SK-N-SH treated with all-trans-retinoic acid at 6 μM for 48 hours (cell line): ENCODE results near the gene DDX50.

Experiments
- ATAC-seq: fragments of 200-7000 bp; cut with Tn5 transposase; 3 replicates; pipeline ENCODE4 v1.9.1; 2020; ENCODE audit warnings: mild to moderate bottlenecking, moderate library complexity
- ARNTL ChIP-seq: fragments of 450-650 bp; formaldehyde crosslinking; IDR thresholded peaks from 2 replicates; pipeline ENCODE4 v1.5.0; 2020; ENCODE audit warnings: low read depth, mild to moderate bottlenecking, moderate library complexity, borderline replicate concordance
- BACH2 ChIP-seq: fragments of 250-450 bp; sonication (Bioruptor Pico); IDR thresholded peaks from 2 replicates; pipeline ENCODE4 v1.9.0; 2021; ENCODE audit warnings: mild to moderate bottlenecking, borderline replicate concordance
- CSDC2 ChIP-seq: fragments of 250-450 bp; sonication (Bioruptor Pico); IDR thresholded peaks from 2 replicates; pipeline ENCODE4 v1.5.0; 2020; ENCODE audit warnings: mild to moderate bottlenecking, moderate library complexity
- ESRRG ChIP-seq: fragments of 250-450 bp; sonication (Bioruptor Pico); IDR thresholded peaks from 2 replicates; pipeline ENCODE4 v1.6.1; 2021; ENCODE audit warnings: mild to moderate bottlenecking
- GLIS3 ChIP-seq: fragments of 250-450 bp; sonication (Bioruptor Pico); IDR thresholded peaks from 2 replicates; pipeline ENCODE4 v1.5.0; 2020; ENCODE audit warnings: mild to moderate bottlenecking, moderate library complexity
- ISL1 ChIP-seq: fragments of 250-450 bp; sonication (Bioruptor Pico); IDR thresholded peaks from 2 replicates; pipeline ENCODE4 v2.1.2; 2022; ENCODE audit warnings: mild to moderate bottlenecking, moderate library complexity
- OSR1 ChIP-seq: fragments of 250-450 bp; sonication (Bioruptor Pico); IDR thresholded peaks from 2 replicates; pipeline ENCODE4 v1.8.0; 2022; ENCODE audit warnings: moderate library complexity, mild to moderate bottlenecking, inconsistent platforms
- PATZ1 ChIP-seq: fragments of 250-450 bp; sonication (Bioruptor Pico); IDR thresholded peaks from 2 replicates; pipeline ENCODE4 v1.8.0; 2020; ENCODE audit warnings: mild to moderate bottlenecking, moderate library complexity, borderline replicate concordance
- PPARA ChIP-seq: fragments of 250-450 bp; sonication (Bioruptor Pico); IDR thresholded peaks from 2 replicates; pipeline ENCODE4 v1.5.0; 2020; ENCODE audit warnings: mild to moderate bottlenecking, borderline replicate concordance
- RARB ChIP-seq: fragments of 250-450 bp; sonication (Bioruptor Pico); IDR thresholded peaks from 2 replicates; pipeline ENCODE4 v1.8.0; 2021; ENCODE audit warnings: mild to moderate bottlenecking, moderate library complexity
- SNAI2 ChIP-seq: fragments of 250-450 bp; sonication (Bioruptor Pico); IDR thresholded peaks from 2 replicates; pipeline ENCODE4 v1.5.0; 2020; ENCODE audit warnings: mild to moderate bottlenecking, moderate library complexity
- TCF4 ChIP-seq: fragments of 250-450 bp; sonication (Bioruptor Pico); IDR thresholded peaks from 2 replicates; pipeline ENCODE4 v1.8.0; 2021; ENCODE audit warnings: mild to moderate bottlenecking, moderate library complexity, borderline replicate concordance
- TOX ChIP-seq: fragments of 250-450 bp; sonication (Bioruptor Pico); IDR thresholded peaks from 2 replicates; pipeline ENCODE4 v1.8.0; 2021; ENCODE audit warnings: mild to moderate bottlenecking, moderate library complexity, borderline replicate concordance
- TSHZ2 ChIP-seq: fragments of 250-450 bp; sonication (Bioruptor Pico); IDR thresholded peaks from 2 replicates; pipeline ENCODE4 v1.5.0; 2020; ENCODE audit warnings: mild to moderate bottlenecking, moderate library complexity
- ZC3H10 ChIP-seq: fragments of 250-450 bp; sonication (Bioruptor Pico); IDR thresholded peaks from 2 replicates; pipeline ENCODE4 v1.5.1; 2021; ENCODE audit warnings: mild to moderate bottlenecking, moderate library complexity
- ZFP3 ChIP-seq: fragments of 250-450 bp; sonication (Bioruptor Pico); IDR thresholded peaks from 2 replicates; pipeline ENCODE4 v1.5.0; 2020; ENCODE audit warnings: mild to moderate bottlenecking, moderate library complexity
- ZFP30 ChIP-seq: fragments of 450-650 bp; formaldehyde crosslinking; IDR thresholded peaks from 2 replicates; pipeline ENCODE4 v1.5.0; 2022; ENCODE audit warnings: mild to moderate bottlenecking, moderate library complexity
- ZNF565 ChIP-seq: fragments of 450-650 bp; formaldehyde crosslinking; conservative IDR thresholded peaks from 2 replicates; pipeline ENCODE4 v1.5.0; 2020; ENCODE audit warnings: low read depth, mild to moderate bottlenecking, moderate library complexity
- ZNF70 ChIP-seq: fragments of 450-650 bp; formaldehyde crosslinking; IDR thresholded peaks from 2 replicates; pipeline ENCODE4 v1.5.0; 2020; ENCODE audit warnings: mild to moderate bottlenecking, moderate library complexity
- ZNF8 ChIP-seq: fragments of 450-650 bp; formaldehyde crosslinking; IDR thresholded peaks from 2 replicates; pipeline ENCODE4 v1.5.0; 2020; ENCODE audit warnings: mild to moderate bottlenecking, moderate library complexity
- TF ChIP-seq, protein P1 (sequence below): fragments of 250-450 bp; sonication (Bioruptor Pico); IDR thresholded peaks from 2 replicates; pipeline ENCODE4 v1.8.0; 2021; ENCODE audit warnings: low read depth, mild to moderate bottlenecking, moderate library complexity, borderline replicate concordance
- TF ChIP-seq, protein P2 (sequence below): fragments of 250-450 bp; sonication (Bioruptor Pico); IDR thresholded peaks from 2 replicates; pipeline ENCODE4 v1.5.1; 2021; ENCODE audit warnings: mild to moderate bottlenecking, moderate library complexity

The DDX50 gene

GRCh38 chr10:68869623-68870022 lies 31.5 kb upstream of the DDX50 start:
- no peak for ATAC-seq

GRCh38 chr10:68870061-68870460 lies 31.1 kb upstream of the DDX50 start:
- no peak for ATAC-seq
- no peak for TF ChIP-seq GLIS3 (CRISPR knock-in tag)
- TF ChIP-seq ESRRG (CRISPR knock-in tag): no peak
- TF ChIP-seq ZNF565: no peak
- TF ChIP-seq TOX (CRISPR knock-in tag): no peak
- no peak for TF ChIP-seq PATZ1 (CRISPR knock-in tag)
- no peak for TF ChIP-seq ZFP3 (CRISPR knock-in tag)
- TF ChIP-seq ZC3H10 (CRISPR knock-in tag): no peak
- TF ChIP-seq ZFP30: no peak
- no peak for TF ChIP-seq PPARA
- no peak for TF ChIP-seq ZNF70 (CRISPR knock-in tag)
- TF ChIP-seq, protein P1, sequence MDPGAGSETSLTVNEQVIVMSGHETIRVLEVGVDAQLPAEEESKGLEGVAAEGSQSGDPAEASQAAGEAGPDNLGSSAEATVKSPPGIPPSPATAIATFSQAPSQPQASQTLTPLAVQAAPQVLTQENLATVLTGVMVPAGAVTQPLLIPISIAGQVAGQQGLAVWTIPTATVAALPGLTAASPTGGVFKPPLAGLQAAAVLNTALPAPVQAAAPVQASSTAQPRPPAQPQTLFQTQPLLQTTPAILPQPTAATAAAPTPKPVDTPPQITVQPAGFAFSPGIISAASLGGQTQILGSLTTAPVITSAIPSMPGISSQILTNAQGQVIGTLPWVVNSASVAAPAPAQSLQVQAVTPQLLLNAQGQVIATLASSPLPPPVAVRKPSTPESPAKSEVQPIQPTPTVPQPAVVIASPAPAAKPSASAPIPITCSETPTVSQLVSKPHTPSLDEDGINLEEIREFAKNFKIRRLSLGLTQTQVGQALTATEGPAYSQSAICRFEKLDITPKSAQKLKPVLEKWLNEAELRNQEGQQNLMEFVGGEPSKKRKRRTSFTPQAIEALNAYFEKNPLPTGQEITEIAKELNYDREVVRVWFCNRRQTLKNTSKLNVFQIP (CRISPR knock-in tag): no peak
- TF ChIP-seq CSDC2 (CRISPR knock-in tag): no peak
- TF ChIP-seq SNAI2 (CRISPR knock-in tag): no peak
- TF ChIP-seq BACH2 (CRISPR knock-in tag): no peak
- TF ChIP-seq RARB (CRISPR knock-in tag): no peak
- TF ChIP-seq ZNF8 (CRISPR knock-in tag): no peak
- TF ChIP-seq ARNTL (CRISPR knock-in tag): no peak
- TF ChIP-seq, all 23 proteins: peak for 0

More at GRCh38 chr10:68869623-68870022, 31.5 kb upstream of the DDX50 start:
- TF ChIP-seq ZNF565: no peak
- TF ChIP-seq, protein P2, sequence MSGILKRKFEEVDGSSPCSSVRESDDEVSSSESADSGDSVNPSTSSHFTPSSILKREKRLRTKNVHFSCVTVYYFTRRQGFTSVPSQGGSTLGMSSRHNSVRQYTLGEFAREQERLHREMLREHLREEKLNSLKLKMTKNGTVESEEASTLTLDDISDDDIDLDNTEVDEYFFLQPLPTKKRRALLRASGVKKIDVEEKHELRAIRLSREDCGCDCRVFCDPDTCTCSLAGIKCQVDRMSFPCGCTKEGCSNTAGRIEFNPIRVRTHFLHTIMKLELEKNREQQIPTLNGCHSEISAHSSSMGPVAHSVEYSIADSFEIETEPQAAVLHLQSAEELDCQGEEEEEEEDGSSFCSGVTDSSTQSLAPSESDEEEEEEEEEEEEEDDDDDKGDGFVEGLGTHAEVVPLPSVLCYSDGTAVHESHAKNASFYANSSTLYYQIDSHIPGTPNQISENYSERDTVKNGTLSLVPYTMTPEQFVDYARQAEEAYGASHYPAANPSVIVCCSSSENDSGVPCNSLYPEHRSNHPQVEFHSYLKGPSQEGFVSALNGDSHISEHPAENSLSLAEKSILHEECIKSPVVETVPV (CRISPR knock-in tag): no peak
- no peak for TF ChIP-seq TOX (CRISPR knock-in tag)
- TF ChIP-seq TCF4: no peak
- TF ChIP-seq, protein P1 (CRISPR knock-in tag): no peak
- no peak for TF ChIP-seq PATZ1 (CRISPR knock-in tag)
- no peak for TF ChIP-seq ESRRG (CRISPR knock-in tag)
- no peak for TF ChIP-seq ZNF8 (CRISPR knock-in tag)
- TF ChIP-seq ISL1 (CRISPR knock-in tag): no peak
- no peak for TF ChIP-seq CSDC2 (CRISPR knock-in tag)
- TF ChIP-seq TSHZ2 (CRISPR knock-in tag): no peak
- TF ChIP-seq ZFP30: no peak
- TF ChIP-seq ZC3H10 (CRISPR knock-in tag): no peak
- TF ChIP-seq BACH2 (CRISPR knock-in tag): no peak
- no peak for TF ChIP-seq ARNTL (CRISPR knock-in tag)
- TF ChIP-seq RARB (CRISPR knock-in tag): no peak
- TF ChIP-seq OSR1 (CRISPR knock-in tag): no peak
- TF ChIP-seq ZFP3 (CRISPR knock-in tag): no peak
